SK-N-SH treated with all-trans-retinoic acid at 6 μM for 48 hours (cell line): ENCODE data around the gene MREG.

Experiments
- BACH2 ChIP-seq: fragments of 250-450 bp; sonication (Bioruptor Pico); IDR thresholded peaks from 2 replicates; pipeline ENCODE4 v1.9.0; 2021; ENCODE audit warnings: mild to moderate bottlenecking, borderline replicate concordance
- ISL1 ChIP-seq: fragments of 250-450 bp; sonication (Bioruptor Pico); IDR thresholded peaks from 2 replicates; pipeline ENCODE4 v2.1.2; 2022; ENCODE audit warnings: mild to moderate bottlenecking, moderate library complexity
- PPARA ChIP-seq: fragments of 250-450 bp; sonication (Bioruptor Pico); IDR thresholded peaks from 2 replicates; pipeline ENCODE4 v1.5.0; 2020; ENCODE audit warnings: mild to moderate bottlenecking, borderline replicate concordance
- ZFP3 ChIP-seq: fragments of 250-450 bp; sonication (Bioruptor Pico); IDR thresholded peaks from 2 replicates; pipeline ENCODE4 v1.5.0; 2020; ENCODE audit warnings: mild to moderate bottlenecking, moderate library complexity
- ZFP30 ChIP-seq: fragments of 450-650 bp; formaldehyde crosslinking; IDR thresholded peaks from 2 replicates; pipeline ENCODE4 v1.5.0; 2022; ENCODE audit warnings: mild to moderate bottlenecking, moderate library complexity
- TF ChIP-seq, protein P1 (sequence below): fragments of 250-450 bp; sonication (Bioruptor Pico); IDR thresholded peaks from 2 replicates; pipeline ENCODE4 v1.5.0; 2020; ENCODE audit warnings: mild to moderate bottlenecking, moderate library complexity
- TF ChIP-seq, protein P2 (sequence below): fragments of 250-450 bp; sonication (Bioruptor Pico); IDR thresholded peaks from 2 replicates; pipeline ENCODE4 v1.8.0; 2020; ENCODE audit warnings: mild to moderate bottlenecking, moderate library complexity, borderline replicate concordance
- TF ChIP-seq, protein P3 (sequence below): fragments of 250-450 bp; sonication (Bioruptor Pico); IDR thresholded peaks from 2 replicates; pipeline ENCODE4 v1.5.1; 2021; ENCODE audit warnings: mild to moderate bottlenecking, moderate library complexity

DNA sequence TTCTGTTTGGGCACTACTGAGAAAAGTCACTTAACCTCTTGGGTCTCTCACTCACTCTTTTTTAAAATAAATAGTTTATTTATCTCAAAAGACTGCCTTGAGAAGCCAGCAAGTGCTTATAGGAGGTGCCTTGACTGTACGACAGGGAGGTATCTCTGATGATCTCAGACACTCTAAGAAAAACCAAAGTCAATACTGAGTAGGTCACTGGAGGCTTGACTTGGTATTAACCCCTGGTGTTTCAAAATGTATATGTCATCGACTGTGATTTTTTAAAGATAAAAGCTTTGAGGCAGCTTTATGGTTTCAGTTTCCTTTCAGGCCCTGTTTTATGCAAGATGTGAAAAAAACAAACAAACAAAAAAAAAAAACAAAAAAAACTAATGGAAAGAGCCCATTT lies 33.7 kb downstream of the MREG start:
- no peak for TF ChIP-seq ZFP30 (CRISPR knock-in tag)
- TF ChIP-seq, protein P1, sequence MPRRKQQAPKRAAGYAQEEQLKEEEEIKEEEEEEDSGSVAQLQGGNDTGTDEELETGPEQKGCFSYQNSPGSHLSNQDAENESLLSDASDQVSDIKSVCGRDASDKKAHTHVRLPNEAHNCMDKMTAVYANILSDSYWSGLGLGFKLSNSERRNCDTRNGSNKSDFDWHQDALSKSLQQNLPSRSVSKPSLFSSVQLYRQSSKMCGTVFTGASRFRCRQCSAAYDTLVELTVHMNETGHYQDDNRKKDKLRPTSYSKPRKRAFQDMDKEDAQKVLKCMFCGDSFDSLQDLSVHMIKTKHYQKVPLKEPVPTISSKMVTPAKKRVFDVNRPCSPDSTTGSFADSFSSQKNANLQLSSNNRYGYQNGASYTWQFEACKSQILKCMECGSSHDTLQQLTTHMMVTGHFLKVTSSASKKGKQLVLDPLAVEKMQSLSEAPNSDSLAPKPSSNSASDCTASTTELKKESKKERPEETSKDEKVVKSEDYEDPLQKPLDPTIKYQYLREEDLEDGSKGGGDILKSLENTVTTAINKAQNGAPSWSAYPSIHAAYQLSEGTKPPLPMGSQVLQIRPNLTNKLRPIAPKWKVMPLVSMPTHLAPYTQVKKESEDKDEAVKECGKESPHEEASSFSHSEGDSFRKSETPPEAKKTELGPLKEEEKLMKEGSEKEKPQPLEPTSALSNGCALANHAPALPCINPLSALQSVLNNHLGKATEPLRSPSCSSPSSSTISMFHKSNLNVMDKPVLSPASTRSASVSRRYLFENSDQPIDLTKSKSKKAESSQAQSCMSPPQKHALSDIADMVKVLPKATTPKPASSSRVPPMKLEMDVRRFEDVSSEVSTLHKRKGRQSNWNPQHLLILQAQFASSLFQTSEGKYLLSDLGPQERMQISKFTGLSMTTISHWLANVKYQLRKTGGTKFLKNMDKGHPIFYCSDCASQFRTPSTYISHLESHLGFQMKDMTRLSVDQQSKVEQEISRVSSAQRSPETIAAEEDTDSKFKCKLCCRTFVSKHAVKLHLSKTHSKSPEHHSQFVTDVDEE (CRISPR knock-in tag): no peak
- no peak for TF ChIP-seq ISL1 (CRISPR knock-in tag)
- no peak for TF ChIP-seq ZFP3 (CRISPR knock-in tag)
- TF ChIP-seq, protein P2, sequence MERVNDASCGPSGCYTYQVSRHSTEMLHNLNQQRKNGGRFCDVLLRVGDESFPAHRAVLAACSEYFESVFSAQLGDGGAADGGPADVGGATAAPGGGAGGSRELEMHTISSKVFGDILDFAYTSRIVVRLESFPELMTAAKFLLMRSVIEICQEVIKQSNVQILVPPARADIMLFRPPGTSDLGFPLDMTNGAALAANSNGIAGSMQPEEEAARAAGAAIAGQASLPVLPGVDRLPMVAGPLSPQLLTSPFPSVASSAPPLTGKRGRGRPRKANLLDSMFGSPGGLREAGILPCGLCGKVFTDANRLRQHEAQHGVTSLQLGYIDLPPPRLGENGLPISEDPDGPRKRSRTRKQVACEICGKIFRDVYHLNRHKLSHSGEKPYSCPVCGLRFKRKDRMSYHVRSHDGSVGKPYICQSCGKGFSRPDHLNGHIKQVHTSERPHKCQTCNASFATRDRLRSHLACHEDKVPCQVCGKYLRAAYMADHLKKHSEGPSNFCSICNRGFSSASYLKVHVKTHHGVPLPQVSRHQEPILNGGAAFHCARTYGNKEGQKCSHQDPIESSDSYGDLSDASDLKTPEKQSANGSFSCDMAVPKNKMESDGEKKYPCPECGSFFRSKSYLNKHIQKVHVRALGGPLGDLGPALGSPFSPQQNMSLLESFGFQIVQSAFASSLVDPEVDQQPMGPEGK (CRISPR knock-in tag): no peak
- TF ChIP-seq PPARA: no peak
- TF ChIP-seq, protein P3, sequence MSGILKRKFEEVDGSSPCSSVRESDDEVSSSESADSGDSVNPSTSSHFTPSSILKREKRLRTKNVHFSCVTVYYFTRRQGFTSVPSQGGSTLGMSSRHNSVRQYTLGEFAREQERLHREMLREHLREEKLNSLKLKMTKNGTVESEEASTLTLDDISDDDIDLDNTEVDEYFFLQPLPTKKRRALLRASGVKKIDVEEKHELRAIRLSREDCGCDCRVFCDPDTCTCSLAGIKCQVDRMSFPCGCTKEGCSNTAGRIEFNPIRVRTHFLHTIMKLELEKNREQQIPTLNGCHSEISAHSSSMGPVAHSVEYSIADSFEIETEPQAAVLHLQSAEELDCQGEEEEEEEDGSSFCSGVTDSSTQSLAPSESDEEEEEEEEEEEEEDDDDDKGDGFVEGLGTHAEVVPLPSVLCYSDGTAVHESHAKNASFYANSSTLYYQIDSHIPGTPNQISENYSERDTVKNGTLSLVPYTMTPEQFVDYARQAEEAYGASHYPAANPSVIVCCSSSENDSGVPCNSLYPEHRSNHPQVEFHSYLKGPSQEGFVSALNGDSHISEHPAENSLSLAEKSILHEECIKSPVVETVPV (CRISPR knock-in tag): no peak
- TF ChIP-seq BACH2 (CRISPR knock-in tag): no peak
